H1 (cell line): ENCODE results near the gene ALG14. TPM values are rescaled to one million over a fixed set of nuclear protein-coding genes. Genes with fewer than 3 reads are reported as not detected.

Experiments used
- ASH2L ChIP-seq: fragments of 200-600, 300-600 bp; sonication (generic); IDR thresholded peaks from one replicate; pipeline ENCODE4 v1.7.1; 2017; ENCODE audit warnings: low read length
- CHD1 ChIP-seq: IDR thresholded peaks from 2 replicates; pipeline ENCODE4 v1.6.1; 2012; ENCODE audit warnings: low read depth, low read length, improper control_type of control experiment
- CTBP2 ChIP-seq: IDR thresholded peaks from 2 replicates; pipeline ENCODE4 v1.7.0; 2011; ENCODE audit warnings: borderline replicate concordance, mild to moderate bottlenecking, moderate library complexity, mixed read lengths, low read length; ENCODE audit not compliant: insufficient read depth, insufficient read length
- EP300 ChIP-seq, 2 experiments: IDR thresholded peaks; 1 replicate in 1 of 2; 2 replicates in 1 of 2; pipeline ENCODE4 v1.6.1; 2011 to 2012; ENCODE audit warnings: low read depth in 2 of 2, low read length in 2 of 2, mild to moderate bottlenecking in 2 of 2, borderline replicate concordance in 1 of 2, inconsistent platforms in 1 of 2, moderate library complexity in 1 of 2
- FOSL1 ChIP-seq: IDR thresholded peaks from 2 replicates; pipeline ENCODE4 v1.6.1; 2011; ENCODE audit warnings: mild to moderate bottlenecking, low read depth, low read length, moderate library complexity; ENCODE audit not compliant: insufficient read depth
- GABPA ChIP-seq: IDR thresholded peaks from 2 replicates; pipeline ENCODE4 v1.6.1; 2011; ENCODE audit warnings: mild to moderate bottlenecking, low read length, moderate library complexity, borderline replicate concordance; ENCODE audit not compliant: insufficient read depth
- HDAC2 ChIP-seq, 2 experiments: fragments of 300-600 bp in 1 of 2; sonication (generic) in 1 of 2; IDR thresholded peaks; 2 replicates each; pipeline ENCODE4 v1.6.1; 2011 to 2012; ENCODE audit warnings: low read depth in 2 of 2, low read length in 2 of 2, mild to moderate bottlenecking in 2 of 2, moderate library complexity in 2 of 2, borderline replicate concordance in 1 of 2, inconsistent platforms in 1 of 2
- JUN ChIP-seq: IDR thresholded peaks from 2 replicates; pipeline ENCODE4 v1.6.1; 2011; ENCODE audit warnings: low read depth, mild to moderate bottlenecking, improper control_type of control experiment, low read length
- NANOG ChIP-seq: IDR thresholded peaks from 2 replicates; pipeline ENCODE4 v1.6.1; 2011; ENCODE audit warnings: low read length, low read depth, mild to moderate bottlenecking, inconsistent platforms; ENCODE audit not compliant: insufficient read depth, poor library complexity, severe bottlenecking
- PHF8 ChIP-seq: fragments of 200-600 bp; sonication (generic); conservative IDR thresholded peaks from 2 replicates; pipeline ENCODE4 v1.7.1; 2012; ENCODE audit warnings: low read depth, mild to moderate bottlenecking, inconsistent platforms, low read length, moderate library complexity
- POLR2A ChIP-seq, 2 experiments: IDR thresholded peaks; 1 replicate in 1 of 2; 2 replicates in 1 of 2; pipeline ENCODE4 v1.6.1; 2011; ENCODE audit warnings: low read depth in 2 of 2, low read length in 2 of 2, mild to moderate bottlenecking in 2 of 2; ENCODE audit errors: control extremely low read depth in 1 of 2
- RAD21 ChIP-seq, 2 experiments: IDR thresholded peaks in 1 of 2; conservative IDR thresholded peaks in 1 of 2; 2 replicates each; pipeline ENCODE4 v1.6.1; 2011; ENCODE audit warnings: low read depth in 2 of 2, low read length in 2 of 2, improper control_type of control experiment in 1 of 2, inconsistent platforms in 1 of 2, mild to moderate bottlenecking in 1 of 2, moderate library complexity in 1 of 2
- RNF2 ChIP-seq: fragments of 200-900, 300-1000 bp; sonication (generic); IDR thresholded peaks from 2 replicates; pipeline ENCODE4 v1.7.1; 2016; ENCODE audit warnings: borderline replicate concordance, low read depth, mild to moderate bottlenecking, antibody characterized with exemption, low read length; ENCODE audit not compliant: poor library complexity, severe bottlenecking; ENCODE audit errors: missing control alignments
- RXRA ChIP-seq: IDR thresholded peaks from 2 replicates; pipeline ENCODE4 v1.6.1; 2011; ENCODE audit warnings: low read depth, mild to moderate bottlenecking, low read length, moderate library complexity; ENCODE audit not compliant: insufficient read depth
- SIN3A ChIP-seq, 2 experiments: IDR thresholded peaks in 1 of 2; conservative IDR thresholded peaks in 1 of 2; 2 replicates each; pipeline ENCODE4 v1.6.1; 2011 to 2012; ENCODE audit warnings: low read length in 2 of 2, improper control_type of control experiment in 1 of 2, low read depth in 1 of 2, mild to moderate bottlenecking in 1 of 2
- SIX5 ChIP-seq: IDR thresholded peaks from 2 replicates; pipeline ENCODE4 v1.6.1; 2011; ENCODE audit warnings: mild to moderate bottlenecking, low read depth, low read length
- TAF7 ChIP-seq: optimal IDR thresholded peaks from 2 replicates; pipeline ENCODE3; 2011; ENCODE audit warnings: low read depth, mild to moderate bottlenecking, inconsistent platforms, low read length, moderate library complexity, borderline replicate concordance
- TEAD4 ChIP-seq: IDR thresholded peaks from 2 replicates; pipeline ENCODE4 v1.6.1; 2012; ENCODE audit warnings: low read depth, low read length, inconsistent platforms, mixed read lengths
- YY1 ChIP-seq: IDR thresholded peaks from 2 replicates; pipeline ENCODE4 v1.6.1; 2011; ENCODE audit warnings: low read depth, mild to moderate bottlenecking, low read length
- polyA plus RNA-seq, 7 experiments: library from polyadenylated mRNA; depleted of rRNA in 3 of 7; stranded (reverse) in 5 of 7; unstranded in 2 of 7; fragments of >200 nt in 5 of 7; fragments of 200-250 nt in 2 of 7; gene quantifications; 1 replicate in 5 of 7; 2 replicates in 1 of 7; 4 replicates in 1 of 7; pipeline versions ENCODE4 v1.2.1 to v1.2.3, GENCODE V29; 2011 to 2013; ENCODE audit warnings: missing spikeins in 2 of 7, mixed read lengths in 2 of 7
- total RNA-seq: library from RNA; stranded (reverse); fragmentation: NEBNext Ultra II Directional; extraction: Animal tissue kit (Norgen Biotek cat#: 25700); gene quantifications from 2 replicates; pipeline ENCODE4 v1.2.1, GENCODE V29; 2021
- TF ChIP-seq, protein P1 (sequence below): IDR thresholded peaks from 2 replicates; pipeline ENCODE4 v1.6.1; 2012; ENCODE audit warnings: inconsistent platforms
- TF ChIP-seq, protein P2 (sequence below): IDR thresholded peaks from 2 replicates; pipeline ENCODE4 v1.6.1; 2011; ENCODE audit warnings: low read depth, mild to moderate bottlenecking, low read length; ENCODE audit not compliant: insufficient read depth

ALG14 gene
- total and polyA plus RNA-seq, 2 of the 8 experiments (the other 6 are each of a cell fraction or from before 2014, with no cell fraction given) = 0.95 to 1.3 TPM

DNA sequence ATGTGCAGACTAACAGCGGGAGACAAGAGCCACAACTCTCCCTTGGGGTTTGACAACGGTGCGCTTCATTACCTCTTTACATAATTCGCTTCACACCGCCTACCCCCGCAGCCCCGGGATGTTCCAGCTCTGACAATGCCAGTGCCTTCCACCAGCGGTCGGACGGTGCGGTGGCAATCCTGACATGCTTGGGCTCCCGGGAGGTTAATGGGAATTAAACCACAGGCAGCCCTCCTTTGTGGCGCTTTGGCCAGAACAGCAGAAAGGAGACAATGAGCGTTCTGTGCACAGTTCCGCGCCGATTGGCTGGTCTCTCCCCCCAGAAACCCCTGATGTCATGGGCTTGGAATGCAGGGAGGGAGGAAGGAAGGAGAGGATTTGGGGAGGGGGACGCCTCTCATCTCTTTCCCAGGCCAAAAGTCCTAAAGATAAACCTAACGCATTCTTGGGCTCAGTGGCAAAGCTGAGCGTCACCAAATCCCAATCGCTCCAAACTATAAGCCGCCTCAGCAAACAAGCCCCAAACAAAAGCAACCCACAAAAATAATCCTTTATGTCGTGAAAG is 147.1 kb downstream of the ALG14 start (continued):
- no peak for TF ChIP-seq ASH2L
- TF ChIP-seq RNF2 = no peak
- TF ChIP-seq CTBP2 = peak; percentile 94
- TF ChIP-seq NANOG = peak; percentile 82
- no peak for TF ChIP-seq SIX5
- peak; percentile 79 to 86; a peak in 2 of 4 replicates for TF ChIP-seq SIN3A (conservative IDR thresholded peaks at IDR 0.05 in 1 of 2, IDR thresholded peaks at IDR 0.05 in 1 of 2; ENCODE audit: low read depth in 1 of 2, low read length in 2 of 2)
- TF ChIP-seq HDAC2 (IDR thresholded peaks at IDR 0.05; ENCODE audit: borderline replicate concordance in 1 of 2, low read depth in 2 of 2, low read length in 2 of 2) = peak in 1 of 2 experiments; percentile 89; a peak in 1 of 4 replicates
- TF ChIP-seq FOSL1 = no peak
- TF ChIP-seq YY1 = 0 out of 2 replicates have a peak, but pooled peaks have one; percentile 36
- peak; percentile 63 to 88 for TF ChIP-seq POLR2A (IDR thresholded peaks at IDR 0.05; ENCODE audit: control extremely low read depth in 1 of 2, low read depth in 2 of 2, low read length in 2 of 2)
- TF ChIP-seq, protein P1, sequence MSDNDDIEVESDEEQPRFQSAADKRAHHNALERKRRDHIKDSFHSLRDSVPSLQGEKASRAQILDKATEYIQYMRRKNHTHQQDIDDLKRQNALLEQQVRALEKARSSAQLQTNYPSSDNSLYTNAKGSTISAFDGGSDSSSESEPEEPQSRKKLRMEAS = peak; percentile 54; the same call in 1 of the 2 replicates
- peak; percentile 69; the same call in 1 of the 2 replicates for TF ChIP-seq CHD1
- TF ChIP-seq, protein P2, sequence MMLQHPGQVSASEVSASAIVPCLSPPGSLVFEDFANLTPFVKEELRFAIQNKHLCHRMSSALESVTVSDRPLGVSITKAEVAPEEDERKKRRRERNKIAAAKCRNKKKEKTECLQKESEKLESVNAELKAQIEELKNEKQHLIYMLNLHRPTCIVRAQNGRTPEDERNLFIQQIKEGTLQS = peak; percentile 50; the same call in 1 of the 2 replicates
- peak; percentile 20 to 33; a peak in 3 of 4 replicates for TF ChIP-seq RAD21 (IDR thresholded peaks at IDR 0.05 in 1 of 2, conservative IDR thresholded peaks at IDR 0.05 in 1 of 2; ENCODE audit: low read depth in 2 of 2, low read length in 2 of 2)
- no peak; the same call in 1 of the 2 replicates for TF ChIP-seq GABPA
- no peak for TF ChIP-seq RXRA
- TF ChIP-seq TAF7 = peak; percentile 72
- TF ChIP-seq TEAD4 = peak; percentile 97
- peak; percentile 96 for TF ChIP-seq JUN
- peak in 1 of 2 experiments; percentile 45; a peak in 1 of 3 replicates for TF ChIP-seq EP300 (IDR thresholded peaks at IDR 0.05; ENCODE audit: borderline replicate concordance in 1 of 2, low read depth in 2 of 2, low read length in 2 of 2)
- no peak for TF ChIP-seq PHF8
